Ovary (tissue), 9 donors: ENCODE measurements around the gene C1S. TPM values are rescaled to one million over a fixed set of nuclear protein-coding genes. Genes with fewer than 3 reads are reported as not detected.

Experiments used
- DNase-seq, 5 donors: peaks; one replicate each; pipeline ENCODE4 v3.0.0-alpha.2; 2019 to 2020
- H3K27ac ChIP-seq, 2 donors: fragments of 200-600 bp; one replicate each; pipeline versions ENCODE4 v1.5.1 to v1.8.0; 2019 to 2022
- H3K27me3 ChIP-seq: fragments of 200-600 bp; one replicate; pipeline ENCODE4 v1.8.0; 2022
- H3K36me3 ChIP-seq: fragments of 200-600 bp; sonication (generic); one replicate; pipeline ENCODE4 v1.5.1; 2019
- H3K4me1 ChIP-seq: one replicate; pipeline ENCODE4 v1.8.1; 2013; ENCODE audit warnings: mild to moderate bottlenecking, moderate library complexity; ENCODE audit not compliant: insufficient read depth
- H3K4me3 ChIP-seq: fragments of 200-600 bp; sonication (generic); one replicate; pipeline ENCODE4 v1.5.1; 2017
- H3K9me3 ChIP-seq, 2 donors: fragments of 200-600 bp in 1 of 2; sonication (generic) in 1 of 2; one replicate each; pipeline versions ENCODE4 v1.5.1 to v1.8.1; 2013 to 2019; ENCODE audit warnings: mild to moderate bottlenecking in 1 of 2, moderate library complexity in 1 of 2
- EP300 ChIP-seq: sonication (generic); formaldehyde crosslinking; IDR thresholded peaks from one replicate; pipeline ENCODE4 v1.6.1; 2017; ENCODE audit warnings: antibody characterized with exemption
- POLR2A ChIP-seq: fragments of 450-650 bp; IDR thresholded peaks from one replicate; pipeline ENCODE4 v1.6.1; 2017; ENCODE audit warnings: antibody characterized with exemption, mild to moderate bottlenecking, moderate library complexity
- WGBS, 3 donors: extraction: QIAGEN DNeasy Blood & Tissue Kit in 1 of 3; methylation state at CpG; one replicate each; pipeline versions ENCODE4 v1.1.5 to v1.1.7; 2013 to 2017; 5-methylcytosine and 5-hydroxymethylcytosine counted together
- intact Hi-C, 4 donors: fragments of 100-400 bp; cut with DNase I; formaldehyde crosslinking; loops; one replicate each; pipeline versions ENCODE4 v1.11.0 to v1.15.1; 2022 to 2023
- polyA plus RNA-seq, 2 donors: library from polyadenylated mRNA; stranded (reverse); fragments of 200-250 nt in 1 of 2; fragments of 350-450 nt in 1 of 2; fragmentation: Illumina TruSeq in 1 of 2; extraction: RNeasy Lipid Tissue Mini Kit (QIAGEN cat#74804) in 1 of 2; gene quantifications; one replicate each; pipeline ENCODE4 v1.2.3, GENCODE V29; 2013 to 2014
- total RNA-seq, 7 donors: library from RNA; depleted of rRNA in 2 of 7; stranded (reverse); fragments of >200 nt in 2 of 7; fragmentation: NEBNext Ultra II Directional in 3 of 7; extraction: Animal tissue kit (Norgen Biotek cat#: 25700) in 3 of 7; gene quantifications; one replicate each; pipeline versions ENCODE4 v1.1.0 to v1.2.4, GENCODE V29; 2016 to 2023
- TF ChIP-seq, protein P1 (sequence below), 3 donors: fragments of 450-650 bp in 2 of 3; fragments of 200-600 bp in 1 of 3; IDR thresholded peaks; one replicate each; pipeline versions ENCODE4 v1.5.1 to v1.8.0; 2016 to 2022; ENCODE audit warnings: antibody characterized with exemption in 3 of 3, mild to moderate bottlenecking in 1 of 3
- donor health status: DM: no; HTN: no; CAD: no; lungs with moderate emphysema.
- donor health status: DM: no; HTN: no; CAD: no.
- donor health status: Bipolar disorder and iron deficiency.
- donor health status: DM: yes; HTN: yes; CAD: no.
- donor health status: DM: no; HTN: no; CAD: no.
- donor health status: DM: yes; HTN: yes; CAD: no.

C1S gene
- total and polyA plus RNA-seq, 9 donors, result 499 to 1,495 (median 952) TPM

DNA sequence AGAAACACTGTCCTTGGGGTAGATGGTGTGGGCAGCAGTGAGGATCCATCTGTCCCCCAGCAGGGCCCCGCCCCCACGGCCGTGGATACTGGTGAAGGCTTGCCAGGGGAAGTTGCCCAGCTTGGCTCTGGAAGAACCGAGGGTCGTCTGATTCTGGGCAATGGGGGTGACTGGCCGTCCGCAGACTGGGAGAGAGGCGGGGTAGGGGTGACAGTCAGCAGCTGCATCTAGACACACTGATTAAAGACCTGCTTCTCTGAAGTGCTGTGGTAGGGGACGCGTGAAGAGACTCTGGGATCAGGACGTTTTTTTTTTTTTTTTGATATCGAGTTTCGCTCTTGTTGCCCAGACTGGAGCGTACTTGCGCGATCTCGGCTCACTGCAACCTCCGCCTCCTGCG, 36.5 kb downstream of the C1S start:
- Histone ChIP-seq H3K9me3 (no peaks in the 10 kb centered on the region), H3K36me3 (no peaks in the 10 kb centered on the region), H3K27me3 (no peaks in the 10 kb centered on the region), H3K4me1 (peaks cover 20% of the 10 kb centered on the region), H3K4me3 (no peak overlapping the region), H3K27ac (no peak overlapping the region)
- intact Hi-C loops, result no loop called here
- no peak for DNase-seq
- WGBS, 3 donors, result 79 to 83% (median 82%) methylated on average over 19 of the region's 19 CpGs
- TF ChIP-seq POLR2A, result no peak
- no peak for TF ChIP-seq EP300
- TF ChIP-seq, protein P1, sequence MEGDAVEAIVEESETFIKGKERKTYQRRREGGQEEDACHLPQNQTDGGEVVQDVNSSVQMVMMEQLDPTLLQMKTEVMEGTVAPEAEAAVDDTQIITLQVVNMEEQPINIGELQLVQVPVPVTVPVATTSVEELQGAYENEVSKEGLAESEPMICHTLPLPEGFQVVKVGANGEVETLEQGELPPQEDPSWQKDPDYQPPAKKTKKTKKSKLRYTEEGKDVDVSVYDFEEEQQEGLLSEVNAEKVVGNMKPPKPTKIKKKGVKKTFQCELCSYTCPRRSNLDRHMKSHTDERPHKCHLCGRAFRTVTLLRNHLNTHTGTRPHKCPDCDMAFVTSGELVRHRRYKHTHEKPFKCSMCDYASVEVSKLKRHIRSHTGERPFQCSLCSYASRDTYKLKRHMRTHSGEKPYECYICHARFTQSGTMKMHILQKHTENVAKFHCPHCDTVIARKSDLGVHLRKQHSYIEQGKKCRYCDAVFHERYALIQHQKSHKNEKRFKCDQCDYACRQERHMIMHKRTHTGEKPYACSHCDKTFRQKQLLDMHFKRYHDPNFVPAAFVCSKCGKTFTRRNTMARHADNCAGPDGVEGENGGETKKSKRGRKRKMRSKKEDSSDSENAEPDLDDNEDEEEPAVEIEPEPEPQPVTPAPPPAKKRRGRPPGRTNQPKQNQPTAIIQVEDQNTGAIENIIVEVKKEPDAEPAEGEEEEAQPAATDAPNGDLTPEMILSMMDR (IDR thresholded peaks at IDR 0.05), result no peak

DNA sequence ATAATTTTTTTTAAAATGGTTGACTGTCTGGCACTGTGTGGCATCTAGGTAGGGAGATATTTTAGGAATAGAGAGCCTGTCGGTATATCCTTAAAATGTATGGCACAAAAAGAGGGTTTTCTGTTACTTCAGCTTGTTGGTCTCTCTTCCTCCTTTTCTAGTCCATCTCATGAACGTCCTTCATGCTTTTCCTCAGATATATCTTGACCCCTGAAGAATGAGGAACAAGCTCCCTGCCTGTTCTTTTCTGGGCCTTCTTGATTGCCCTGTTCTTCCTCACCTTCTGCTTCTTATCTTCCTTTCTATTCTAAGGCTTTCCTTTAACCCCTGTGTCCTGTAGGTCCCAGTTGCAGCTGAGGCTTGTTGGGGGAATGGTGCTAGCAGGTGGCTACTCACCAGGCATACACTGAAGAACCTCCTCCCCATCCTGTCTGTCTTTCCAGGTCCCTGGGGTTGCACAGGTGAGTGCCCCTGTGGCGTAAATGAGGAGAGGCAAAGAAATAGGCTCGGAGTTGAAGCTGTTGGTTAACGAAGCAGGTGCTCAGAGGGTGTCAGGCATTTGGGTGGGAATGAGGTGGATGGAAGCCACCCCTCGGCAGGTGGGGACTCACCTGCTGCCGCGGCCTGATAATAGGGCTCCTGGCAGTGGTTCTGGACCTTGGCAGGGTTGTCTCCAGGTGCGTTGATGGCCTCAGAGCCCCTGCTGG, 38.9 kb downstream of the C1S start:
- H3K27me3 ChIP-seq, result no peaks in the 10 kb centered on the region
- no peak overlapping the region for H3K4me3 ChIP-seq
- no peak overlapping the region for H3K27ac ChIP-seq
- H3K36me3 ChIP-seq, result no peaks in the 10 kb centered on the region
- WGBS, 3 donors, result 87 to 89% (median 88%) methylated on average over 9 of the region's 9 CpGs
- H3K9me3 ChIP-seq, result no peaks in the 10 kb centered on the region
- intact Hi-C loops, result no loop called here
- H3K4me1 ChIP-seq, result peaks cover 14% of the 10 kb centered on the region
- TF ChIP-seq POLR2A (no peak), EP300 (no peak)
- TF ChIP-seq, protein P1 (IDR thresholded peaks at IDR 0.05), result no peak
- no peak for DNase-seq

DNA sequence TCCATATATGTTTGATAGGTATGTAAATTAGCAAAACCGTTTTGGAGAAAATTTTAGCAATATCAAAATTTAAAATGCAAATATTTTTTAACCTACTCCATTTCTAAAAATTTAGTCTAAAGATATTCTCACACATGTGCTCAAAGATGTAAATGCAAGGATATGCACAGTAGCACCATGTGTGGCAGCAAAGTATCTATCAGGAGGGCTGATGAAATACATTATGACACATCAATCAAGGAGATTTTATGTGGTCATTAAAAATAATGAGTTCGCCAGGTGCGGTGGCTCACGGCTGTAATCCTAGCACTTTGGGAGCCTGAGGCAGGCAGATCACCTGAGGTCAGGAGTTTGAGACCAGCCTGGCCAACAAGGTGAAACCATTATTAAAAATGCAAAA, 39.7 kb downstream of the C1S start:
- no peak for TF ChIP-seq POLR2A
- TF ChIP-seq, protein P1 (IDR thresholded peaks at IDR 0.05), result no peak
- TF ChIP-seq EP300, result no peak
- no peak overlapping the region for H3K4me3 ChIP-seq
- 81 to 91% (median 86%) methylated on average over 4 of the region's 4 CpGs for WGBS, 3 donors
- H3K27me3 ChIP-seq, result no peaks in the 10 kb centered on the region
- no peak for DNase-seq
- peaks cover 13% of the 10 kb centered on the region for H3K4me1 ChIP-seq
- H3K27ac ChIP-seq, result no peak overlapping the region
- intact Hi-C loops, result no loop called here
- no peaks in the 10 kb centered on the region for H3K36me3 ChIP-seq
- no peaks in the 10 kb centered on the region for H3K9me3 ChIP-seq

DNA sequence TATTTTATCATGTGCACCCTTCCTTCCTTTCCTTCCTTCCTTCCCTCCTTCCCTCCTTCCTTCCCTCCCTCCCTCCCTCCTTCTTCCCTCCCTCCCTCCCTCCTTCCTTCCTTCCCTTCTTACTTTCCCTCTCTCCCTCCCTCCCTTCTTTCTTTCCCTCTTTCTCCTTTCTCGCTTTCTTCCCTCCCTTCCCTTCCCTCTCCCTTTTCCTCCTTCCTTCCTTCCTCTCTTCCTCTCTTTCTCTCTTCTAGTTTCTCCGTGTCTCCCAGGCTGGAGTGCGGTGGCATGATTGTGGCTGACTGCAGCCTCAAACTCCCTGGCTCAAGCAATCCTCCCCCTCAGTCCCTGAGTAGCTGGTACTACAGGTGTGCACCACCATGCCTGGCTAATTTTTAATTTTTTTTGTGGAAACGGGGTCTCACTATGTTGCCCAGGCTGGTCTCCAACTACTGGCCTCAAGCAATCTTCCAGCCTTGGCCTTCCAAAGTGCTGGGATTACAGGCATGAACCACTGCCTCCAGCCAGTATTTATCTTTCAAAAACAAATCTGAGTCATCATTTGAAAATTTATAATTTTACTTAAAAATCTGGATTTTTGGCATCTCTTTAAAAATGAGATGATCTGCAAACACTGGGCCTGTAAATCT, 40.7 kb downstream of the C1S start:
- no peaks in the 10 kb centered on the region for H3K9me3 ChIP-seq
- 70 to 74% (median 72%) methylated on average over 4 of the region's 4 CpGs for WGBS, 3 donors
- peak overlapping the region in 1 of 2 donors; percentile 77 for H3K27ac ChIP-seq
- DNase-seq, result no peak
- H3K36me3 ChIP-seq, result no peaks in the 10 kb centered on the region
- TF ChIP-seq, protein P1 (IDR thresholded peaks at IDR 0.05), result peak in 1 of 3 donors; percentile 16
- no peak for TF ChIP-seq POLR2A
- peaks cover 13% of the 10 kb centered on the region for H3K4me1 ChIP-seq
- H3K27me3 ChIP-seq, result no peaks in the 10 kb centered on the region
- intact Hi-C loops, result no loop called here
- peak overlapping the region; percentile 22 for H3K4me3 ChIP-seq
